HG03460 (cell line): ENCODE results near the gene UNC119B.
A peak's percentile ranks its signal among the peaks of the same experiment; 100 is the strongest.
"Not testable (repeated sequence)": the region's sequence is repeated elsewhere in the genome, so short reads cannot be mapped to it uniquely, and the experiment has no call there.

ENCODE experiments used
- ATAC-seq: cut with Tn5 transposase; IDR thresholded peaks from one replicate; pipeline ENCODE4 v1.9.1; 2021; ENCODE audit not compliant: unreplicated experiment

Gene UNC119B

DNA sequence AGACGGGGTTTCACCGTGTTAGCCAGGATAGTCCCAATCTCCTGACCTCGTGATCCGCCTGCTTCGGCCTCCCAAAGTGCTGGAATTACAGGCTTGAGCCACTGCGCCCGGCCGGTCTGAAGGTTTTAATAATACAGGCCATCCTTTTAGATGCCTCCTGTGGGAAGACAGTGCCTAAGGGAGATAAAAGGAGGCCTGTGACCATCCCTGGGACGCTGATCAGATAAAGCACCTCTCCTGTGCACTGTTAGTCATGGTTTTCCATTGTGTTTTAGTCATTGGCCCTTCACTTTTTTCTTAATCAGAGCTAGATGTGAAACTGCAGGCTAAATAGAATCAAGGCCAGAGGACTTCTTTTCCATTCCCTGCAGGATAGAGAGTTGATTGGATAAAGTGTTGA lies 7.8 kb downstream of the UNC119B start:
- no peak for ATAC-seq

DNA sequence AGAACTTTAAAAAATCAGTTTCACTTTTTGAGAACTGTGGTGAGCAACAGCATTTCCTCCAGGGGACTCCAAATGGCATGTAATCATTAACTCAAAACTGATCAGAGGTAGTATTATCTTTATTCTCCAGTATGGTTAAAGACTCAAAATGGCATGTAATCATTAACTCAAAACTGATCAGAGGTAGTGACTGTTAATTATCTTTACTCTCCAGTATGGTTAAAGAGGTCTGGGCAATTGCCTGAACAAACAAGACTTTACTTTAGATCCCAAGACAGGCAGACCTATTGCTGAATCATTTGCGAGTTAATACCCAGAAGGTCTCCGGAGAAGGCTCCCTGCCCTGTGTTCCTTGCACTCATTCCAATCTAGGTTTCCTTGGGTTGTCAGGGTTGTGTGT lies 8.8 kb downstream of the UNC119B start:
- no peak for ATAC-seq

DNA sequence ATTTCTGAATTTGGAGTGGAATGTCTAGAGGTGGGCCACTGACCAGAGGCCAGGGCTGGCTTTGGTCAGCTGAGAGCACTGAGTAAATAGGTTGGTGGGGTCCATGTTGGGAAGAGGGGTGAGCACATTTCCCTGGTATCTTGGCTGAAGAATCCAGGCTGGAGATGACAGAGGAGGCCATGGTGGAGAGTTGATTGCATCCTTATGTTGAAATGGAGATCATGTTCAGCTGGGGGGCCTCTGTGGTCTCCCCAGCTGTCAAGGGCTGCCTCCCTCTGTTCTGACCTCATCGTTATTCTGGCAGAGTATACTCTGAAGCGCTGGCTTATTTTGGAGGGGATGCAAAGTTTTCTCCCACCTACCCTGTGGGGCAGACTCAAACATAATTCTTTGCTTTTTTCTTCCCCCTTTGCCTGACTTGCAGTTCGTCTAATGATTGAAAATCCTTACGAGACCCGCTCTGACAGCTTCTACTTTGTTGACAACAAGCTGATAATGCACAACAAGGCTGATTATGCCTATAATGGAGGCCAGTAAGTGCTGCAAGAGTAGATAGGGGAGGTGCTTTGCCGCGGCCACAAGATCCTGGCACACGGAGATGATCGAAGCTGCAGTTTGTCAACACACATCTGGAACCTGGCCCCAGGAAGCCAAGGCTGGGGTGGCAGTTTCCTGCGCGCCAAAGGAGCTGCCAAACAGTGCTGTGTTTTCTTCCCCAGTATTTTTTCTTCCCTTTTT lies 9.4 kb downstream of the UNC119B start:
- no peak for ATAC-seq

DNA sequence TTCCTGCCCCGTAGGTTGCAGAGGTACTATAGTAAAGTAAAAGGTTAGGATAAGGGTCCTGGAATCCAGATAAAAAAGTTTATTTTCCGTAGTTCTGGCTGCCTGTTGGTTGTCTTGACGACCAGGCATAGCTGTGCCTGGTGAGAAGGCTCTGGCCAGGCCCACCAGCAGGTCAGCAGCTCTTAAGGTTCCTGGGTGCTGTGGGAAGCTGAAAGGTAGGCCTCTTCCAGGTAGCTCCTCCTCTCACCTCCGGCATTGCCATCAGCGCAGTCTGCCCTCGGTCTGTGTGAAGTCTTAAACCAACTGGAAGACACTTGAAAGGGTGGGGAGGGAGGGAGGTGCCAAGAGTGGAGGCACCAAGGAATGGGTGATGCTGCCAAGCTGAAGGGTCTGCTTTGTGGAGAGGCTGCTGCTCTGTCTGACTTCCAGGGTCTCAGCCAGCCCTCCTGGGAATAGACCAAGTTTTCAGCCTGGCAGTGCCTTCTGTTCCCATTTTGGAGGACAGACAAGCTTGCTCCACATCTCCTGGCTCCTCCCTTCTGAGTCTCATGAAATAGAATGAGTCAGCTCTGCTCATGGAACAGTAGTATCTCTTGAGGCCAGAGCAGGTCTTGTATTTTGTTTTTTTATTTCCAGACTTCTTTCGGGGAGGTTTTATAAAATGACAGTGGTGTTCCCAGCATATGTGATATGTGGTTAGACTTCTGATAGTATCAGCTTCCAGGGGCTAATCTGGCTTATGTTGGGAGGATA lies 10.2 kb downstream of the UNC119B start:
- no peak for ATAC-seq

DNA sequence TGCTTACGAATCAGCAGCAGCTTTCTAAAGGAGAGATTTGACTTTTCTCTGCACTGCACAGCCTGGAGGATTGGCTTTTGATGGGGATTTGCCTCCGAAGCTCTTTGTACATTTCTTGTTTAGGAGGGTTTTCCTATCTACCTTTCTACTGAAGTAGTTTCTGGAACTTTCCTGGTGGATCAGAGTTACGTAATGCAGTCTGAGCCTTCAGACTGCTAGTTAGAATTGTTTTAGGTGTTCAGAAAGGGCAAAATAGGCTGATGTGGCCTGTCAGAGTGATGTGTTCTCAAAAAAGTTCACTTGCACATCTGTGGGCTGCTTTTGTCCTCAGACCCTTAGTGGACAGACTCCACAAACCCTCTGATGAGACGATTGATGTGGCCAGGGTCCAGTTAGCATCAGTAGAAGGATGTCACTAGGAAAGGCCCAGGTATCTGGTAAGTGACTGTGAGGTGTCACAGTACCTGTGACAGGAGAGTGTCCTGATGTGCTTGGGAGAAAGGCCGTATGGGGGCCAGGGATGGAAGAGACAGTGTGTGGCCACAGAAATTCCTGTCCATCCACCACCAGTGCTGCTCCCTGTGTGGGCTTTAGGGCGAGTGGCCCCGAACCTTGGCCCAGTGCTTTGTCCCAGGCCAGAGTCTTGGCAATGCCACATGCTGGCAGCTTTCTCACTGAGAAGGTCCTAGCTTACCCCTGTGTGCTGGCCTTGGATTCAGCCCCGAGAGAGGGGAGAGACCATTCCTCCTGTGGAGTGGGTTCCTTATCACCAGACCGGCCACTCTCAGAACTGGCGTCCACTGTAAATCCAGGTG lies 10.9 kb downstream of the UNC119B start:
- no peak for ATAC-seq

DNA sequence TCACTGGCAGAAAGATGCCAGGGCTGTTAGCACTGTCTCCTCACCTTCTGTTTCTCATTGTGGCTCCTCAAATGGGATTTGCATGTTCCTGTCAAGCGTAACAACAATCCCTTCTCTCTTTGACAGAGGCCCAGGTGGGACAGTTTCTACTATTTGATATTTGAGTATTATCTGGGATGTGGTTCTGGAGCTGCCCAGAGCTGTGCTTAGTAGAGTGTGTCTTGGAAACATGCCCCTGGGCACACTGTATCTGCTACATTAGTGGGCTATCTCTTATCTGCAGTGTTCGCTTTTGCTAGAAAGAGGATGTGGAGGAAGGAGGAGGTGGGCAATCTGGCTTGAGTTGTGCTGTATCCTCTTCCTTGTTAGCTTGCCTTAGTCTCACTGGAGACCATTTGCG lies 11.6 kb downstream of the UNC119B start:
- ATAC-seq, result no peak

DNA sequence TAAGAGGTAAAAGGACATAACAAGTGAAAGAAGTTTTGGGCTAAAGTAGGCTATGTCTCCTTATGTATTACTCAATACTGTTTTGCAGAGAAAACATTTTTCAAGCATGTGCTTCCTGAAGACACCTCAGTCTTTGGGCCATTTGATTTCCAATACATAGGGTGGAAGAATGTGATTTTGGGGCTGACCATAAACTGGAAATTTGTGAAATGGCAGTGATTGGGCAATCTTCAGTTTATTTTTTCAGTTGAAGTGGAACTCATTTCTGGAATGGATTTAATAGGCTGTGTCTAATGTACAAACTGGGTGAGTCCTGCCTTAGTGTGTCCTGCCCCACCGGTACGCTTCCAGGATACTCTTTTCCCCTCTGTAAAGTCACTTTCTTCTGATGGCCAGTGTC lies 12.5 kb downstream of the UNC119B start:
- ATAC-seq, result no peak

DNA sequence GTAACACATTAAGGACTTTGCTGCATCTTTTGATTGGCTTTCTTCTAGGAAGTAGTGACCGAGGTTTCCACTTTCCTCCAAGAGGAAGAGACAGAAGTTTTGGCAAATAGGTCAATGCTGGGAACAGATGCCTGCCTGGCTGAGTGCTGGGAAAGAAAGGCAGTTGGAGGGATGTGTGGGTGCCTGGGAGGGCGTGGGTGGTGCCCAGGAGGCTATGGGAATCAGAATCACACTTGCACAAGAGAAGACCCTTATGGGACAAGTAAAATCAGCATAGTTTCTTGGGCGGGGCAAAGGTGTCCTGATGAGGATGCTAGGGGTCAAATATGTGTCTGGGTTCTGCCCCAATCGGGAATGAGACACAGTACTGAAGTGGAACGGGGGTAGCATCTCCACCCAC lies 14.5 kb downstream of the UNC119B start:
- ATAC-seq, result no peak

DNA sequence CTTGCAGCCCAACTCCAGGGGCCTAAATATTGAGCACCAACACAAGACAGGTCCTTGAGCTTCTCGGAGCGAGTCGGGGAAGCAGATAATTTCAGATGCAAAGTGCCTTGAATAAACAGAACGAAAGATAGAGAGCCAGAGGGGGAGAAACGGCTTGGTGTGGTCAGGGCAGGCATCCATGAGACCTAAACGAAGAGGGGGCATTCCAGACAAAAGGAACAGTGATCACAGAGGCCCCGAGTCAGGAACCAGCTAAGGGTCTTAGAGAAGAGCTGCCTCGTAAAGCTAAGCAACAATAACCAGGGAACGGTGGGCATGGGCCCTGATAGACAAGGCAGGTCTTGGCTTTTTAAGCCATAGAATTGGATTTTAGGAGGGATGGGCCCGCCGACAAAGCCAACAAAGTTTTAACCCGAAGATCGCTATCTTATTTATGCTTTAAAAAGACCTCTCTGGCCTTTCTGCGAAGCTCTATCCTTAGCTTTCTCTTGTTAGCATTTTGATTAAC lies 14.9 kb downstream of the UNC119B start:
- ATAC-seq, result no peak

DNA sequence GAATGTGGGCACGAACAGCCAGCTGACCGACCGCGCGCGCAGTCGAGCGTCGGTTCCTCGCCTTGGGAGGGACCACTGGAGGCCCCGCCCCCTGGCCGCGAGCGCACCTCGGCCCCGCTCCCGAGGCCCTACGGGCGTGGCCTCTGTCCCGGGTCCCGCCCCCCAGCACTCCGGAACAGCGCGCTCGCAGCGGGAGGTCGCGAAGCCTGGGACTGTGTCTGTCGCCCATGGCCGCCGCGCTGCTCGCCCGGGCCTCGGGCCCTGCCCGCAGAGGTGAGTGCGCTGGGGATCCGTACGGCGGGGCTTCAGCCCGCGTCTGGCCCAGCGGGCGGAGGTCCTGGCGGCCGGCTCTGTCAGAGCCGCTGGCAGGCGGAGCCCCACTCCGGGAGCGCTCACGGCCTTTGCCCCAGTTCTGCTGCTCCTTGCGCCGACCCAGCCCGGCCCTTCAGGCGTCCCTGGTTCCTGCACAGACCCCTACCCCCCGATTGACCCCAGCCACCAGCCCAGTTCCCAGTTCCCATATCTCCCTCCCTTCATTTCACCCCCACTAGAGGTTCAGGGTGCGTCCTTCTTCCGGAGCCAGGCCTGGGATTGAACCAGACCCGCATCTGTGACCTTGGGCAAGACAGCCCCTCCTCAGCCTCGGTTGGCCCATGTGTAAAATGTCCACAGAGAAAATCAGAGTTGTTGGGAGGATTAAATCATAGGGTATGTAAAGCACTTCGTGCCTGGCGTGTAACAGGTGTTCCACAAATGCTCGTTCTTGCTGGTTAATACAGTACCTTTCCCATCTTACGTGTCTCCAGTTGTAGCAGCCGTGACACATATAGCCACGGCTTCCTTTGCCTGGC lies 15.6 kb downstream of the UNC119B start, which contains the start of gene ACADS:
TSS of gene ACADS (plus strand) at position 168 of the 851 bp plus-strand sequence. CDS start at position 228, 60 bp downstream.
- peak; percentile 91 for ATAC-seq

DNA sequence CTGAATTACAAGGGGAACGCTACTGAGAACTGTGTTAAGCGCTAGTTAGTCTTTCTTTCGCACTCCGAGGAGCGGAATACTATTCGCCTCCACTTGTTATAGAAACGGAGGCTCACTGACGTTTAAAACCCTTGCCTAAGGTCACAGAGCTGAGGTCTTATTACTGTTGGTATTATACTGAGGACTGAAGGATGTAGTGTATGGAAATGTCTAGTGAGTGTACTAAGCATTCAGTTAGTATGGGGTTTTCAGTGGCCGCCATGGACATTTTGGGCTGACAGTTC lies 16.2 kb downstream of the UNC119B start:
- no peak for ATAC-seq

DNA sequence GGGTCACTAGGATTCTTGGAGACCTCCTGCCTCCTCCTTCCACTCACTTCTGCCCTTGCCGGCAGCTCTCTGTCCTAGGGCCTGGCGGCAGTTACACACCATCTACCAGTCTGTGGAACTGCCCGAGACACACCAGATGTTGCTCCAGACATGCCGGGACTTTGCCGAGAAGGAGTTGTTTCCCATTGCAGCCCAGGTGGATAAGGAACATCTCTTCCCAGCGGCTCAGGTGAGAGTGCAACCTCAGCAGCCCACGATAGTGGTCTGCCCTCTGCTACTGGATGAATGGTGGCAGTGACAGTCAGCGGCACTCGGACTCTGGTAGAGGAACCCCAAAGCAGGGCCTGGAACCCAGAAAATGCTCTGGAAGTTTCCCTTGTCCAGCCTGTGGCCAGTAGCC lies 16.7 kb downstream of the UNC119B start:
- no peak for ATAC-seq

DNA sequence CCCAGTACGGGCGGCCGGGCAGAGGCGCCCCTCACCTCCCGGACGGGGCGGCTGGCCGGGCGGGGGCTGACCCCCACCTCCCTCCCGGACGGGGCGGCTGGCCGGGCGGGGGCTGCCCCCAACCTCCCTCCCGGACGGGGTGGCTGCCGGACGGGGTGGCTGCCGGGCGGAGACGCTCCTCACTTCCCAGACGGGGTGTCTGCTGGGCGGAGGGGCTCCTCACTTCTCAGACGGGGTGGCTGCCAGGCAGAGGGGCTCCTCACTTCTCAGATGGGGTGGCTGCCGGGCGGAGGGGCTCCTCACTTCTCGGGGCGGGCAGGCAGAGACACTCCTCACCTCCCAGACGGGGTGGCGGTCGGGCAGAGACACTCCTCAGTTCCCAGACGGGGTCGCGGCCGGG lies 21.9 kb downstream of the UNC119B start:
- not testable (repeated sequence) for ATAC-seq

DNA sequence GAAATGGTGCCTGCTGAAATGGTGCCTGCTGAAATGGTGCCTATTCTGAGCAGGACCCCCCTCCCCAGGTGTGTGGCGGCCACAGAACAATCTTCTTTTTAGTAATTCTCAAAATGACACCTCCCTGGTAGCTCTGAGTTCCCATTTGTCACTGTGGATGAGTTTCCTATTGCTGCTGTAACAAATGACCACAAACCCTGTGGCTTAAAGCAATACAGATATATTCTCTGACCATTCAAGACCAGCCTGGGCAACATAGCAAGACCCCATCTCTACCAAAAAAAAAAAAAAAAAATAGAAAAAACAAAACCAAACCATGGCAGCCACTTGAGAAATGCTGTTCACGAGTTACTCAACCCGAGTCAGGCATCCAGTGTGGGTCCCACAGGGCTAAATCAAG lies 23.3 kb downstream of the UNC119B start:
- no peak for ATAC-seq

DNA sequence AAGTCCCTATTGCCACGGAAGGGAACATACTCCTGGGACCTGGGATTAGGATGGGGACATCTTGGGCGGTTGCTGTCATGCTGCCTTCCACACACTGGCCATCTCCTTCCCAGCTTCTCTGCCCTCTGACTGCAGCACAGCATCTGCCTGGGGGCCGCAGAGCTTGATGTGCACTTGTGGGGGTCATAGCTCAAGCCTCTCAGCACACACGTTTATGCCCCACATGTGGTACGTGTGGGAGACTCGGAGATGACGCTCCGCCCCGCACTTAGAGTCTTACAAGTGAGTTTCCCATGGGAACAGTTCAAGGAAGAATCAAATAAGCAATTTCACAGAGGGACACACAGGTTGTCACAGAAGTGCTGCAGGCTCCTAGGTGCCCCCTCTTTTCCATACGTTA lies 24.0 kb downstream of the UNC119B start:
- ATAC-seq, result no peak

DNA sequence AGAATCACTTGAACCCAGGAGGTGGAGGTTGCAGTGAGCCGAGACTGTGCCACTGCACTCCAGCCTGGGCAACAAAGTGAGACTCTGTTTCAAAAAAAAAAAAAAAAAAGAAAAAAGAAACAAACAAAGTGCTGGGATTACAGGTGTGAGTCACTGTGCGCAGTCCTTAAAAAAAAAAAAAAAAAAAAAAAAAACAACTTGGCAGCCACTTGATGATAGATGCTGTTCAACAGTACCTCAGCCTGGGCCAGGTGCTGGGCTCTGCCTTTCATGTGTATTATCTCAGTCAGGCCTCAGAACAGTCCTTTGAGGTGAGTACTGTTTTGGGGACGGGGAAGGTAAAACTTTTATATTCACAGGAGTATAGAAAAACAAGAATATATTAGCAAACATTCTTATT lies 24.9 kb downstream of the UNC119B start:
- ATAC-seq, result no peak

DNA sequence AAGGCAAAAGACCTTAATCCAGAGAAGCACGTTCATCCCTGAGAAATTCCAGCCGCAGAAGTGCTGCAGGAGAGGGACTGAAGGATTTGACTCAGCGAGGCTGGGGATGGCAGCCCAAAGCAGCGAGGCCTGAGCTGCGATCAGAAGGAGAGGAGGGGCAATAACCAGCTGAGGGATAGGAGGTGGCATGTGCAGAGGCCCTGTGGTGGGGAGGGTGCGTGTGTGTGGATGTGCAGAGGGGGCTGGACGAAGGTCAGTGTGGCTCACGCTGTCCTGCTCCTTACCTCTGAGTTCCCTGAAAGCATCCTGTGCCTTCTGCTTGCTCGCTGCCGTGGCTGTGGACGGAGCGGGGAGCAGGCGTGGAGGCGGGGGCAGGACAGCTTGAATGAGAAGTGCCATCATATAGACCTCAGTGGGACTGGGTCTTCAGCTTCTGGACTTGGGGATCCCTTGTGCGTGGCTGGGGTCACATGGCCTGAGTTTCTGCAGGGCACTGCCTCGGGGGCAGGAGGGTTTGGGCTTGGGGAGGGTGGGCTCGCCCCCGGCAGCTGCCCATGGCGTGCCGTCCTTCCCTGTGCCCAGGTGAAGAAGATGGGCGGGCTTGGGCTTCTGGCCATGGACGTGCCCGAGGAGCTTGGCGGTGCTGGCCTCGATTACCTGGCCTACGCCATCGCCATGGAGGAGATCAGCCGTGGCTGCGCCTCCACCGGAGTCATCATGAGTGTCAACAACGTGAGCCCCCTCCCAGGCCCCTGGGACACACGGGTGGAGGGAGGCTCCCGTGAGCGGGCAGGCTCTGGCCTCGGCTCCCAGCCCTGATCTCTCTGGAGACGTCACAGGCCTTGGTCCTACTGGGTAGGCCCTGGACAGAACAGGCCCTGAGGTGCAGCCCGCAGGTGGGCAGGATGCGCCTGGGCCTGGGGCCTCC lies 26.4 kb downstream of the UNC119B start:
- ATAC-seq, result no peak

DNA sequence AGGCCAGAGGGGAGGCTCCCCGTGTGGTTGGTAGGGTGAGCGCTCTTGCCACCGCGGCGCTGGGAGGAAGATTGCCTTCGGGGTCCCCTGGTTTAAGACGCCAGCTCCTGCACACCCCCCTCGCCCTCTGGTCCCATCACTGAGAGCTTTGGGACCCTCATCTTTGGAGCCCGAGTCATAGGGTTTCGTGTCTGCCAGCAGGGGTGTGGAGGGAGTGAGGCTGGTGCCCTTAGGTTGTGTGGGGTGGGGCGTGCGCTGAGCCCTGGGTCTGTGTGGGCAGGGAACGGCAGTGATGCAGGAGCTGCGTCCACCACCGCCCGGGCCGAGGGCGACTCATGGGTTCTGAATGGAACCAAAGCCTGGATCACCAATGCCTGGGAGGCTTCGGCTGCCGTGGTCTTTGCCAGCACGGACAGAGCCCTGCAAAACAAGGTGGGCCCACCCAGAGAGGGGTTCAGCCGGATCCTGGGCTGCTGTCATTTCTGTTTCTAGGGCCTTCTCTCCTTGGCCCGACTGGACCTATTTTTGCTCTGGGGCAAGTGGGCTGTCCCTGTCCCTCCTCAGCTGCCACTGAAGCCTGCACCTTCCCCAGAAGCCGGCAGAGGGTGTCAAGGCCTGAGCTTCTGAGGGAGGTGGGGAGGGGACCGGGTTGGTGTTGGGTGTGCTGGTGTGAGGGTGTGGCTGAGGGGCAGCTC lies 27.4 kb downstream of the UNC119B start:
- no peak for ATAC-seq
